ENCODE data around the gene CSF1R.
A peak's percentile ranks its signal among the peaks of the same experiment; 100 is the strongest.

The CSF1R gene

GRCh38 chr5:150129454-150129812 lies 43.1 kb upstream of the CSF1R start:
- DNase-seq (ENCODE audit: low spot score) (no peak), ATAC-seq (ENCODE audit: low read depth) (no peak)
- no peaks in the 10 kb centered on the region for H3K27me3 ChIP-seq (ENCODE audit: insufficient read depth, poor library complexity, severe bottlenecking)
- no peak for TF ChIP-seq CTCF (IDR thresholded peaks at IDR 0.05; ENCODE audit: poor library complexity, severe bottlenecking)
- H3K27ac ChIP-seq (ENCODE audit: poor library complexity, severe bottlenecking), result no peak overlapping the region
- H3K4me1 ChIP-seq (ENCODE audit: insufficient read depth, poor library complexity, severe bottlenecking), result no peaks in the 10 kb centered on the region
- H3K4me3 ChIP-seq (ENCODE audit: severe bottlenecking), result no peak overlapping the region
- no peaks in the 10 kb centered on the region for H3K36me3 ChIP-seq (ENCODE audit: low read depth)
- H3K9me3 ChIP-seq (ENCODE audit: severe bottlenecking), result no peaks in the 10 kb centered on the region

GRCh38 chr5:150126921-150127265 lies 40.5 kb upstream of the CSF1R start:
- H3K27me3 ChIP-seq (ENCODE audit: insufficient read depth, poor library complexity, severe bottlenecking), result no peaks in the 10 kb centered on the region
- H3K9me3 ChIP-seq (ENCODE audit: severe bottlenecking), result no peaks in the 10 kb centered on the region
- no peaks in the 10 kb centered on the region for H3K36me3 ChIP-seq (ENCODE audit: low read depth)
- ATAC-seq (ENCODE audit: low read depth) (no peak), DNase-seq (ENCODE audit: low spot score) (no peak)
- no peaks in the 10 kb centered on the region for H3K4me1 ChIP-seq (ENCODE audit: insufficient read depth, poor library complexity, severe bottlenecking)
- no peak overlapping the region for H3K27ac ChIP-seq (ENCODE audit: poor library complexity, severe bottlenecking)
- no peak overlapping the region for H3K4me3 ChIP-seq (ENCODE audit: severe bottlenecking)
- no peak for TF ChIP-seq CTCF (IDR thresholded peaks at IDR 0.05; ENCODE audit: poor library complexity, severe bottlenecking)

- H3K9me3 ChIP-seq (ENCODE audit: severe bottlenecking), result no peaks in the 10 kb centered on the region
- DNase-seq (ENCODE audit: low spot score) (peak; percentile 54), ATAC-seq (ENCODE audit: low read depth) (no peak)
- no peaks in the 10 kb centered on the region for H3K4me1 ChIP-seq (ENCODE audit: insufficient read depth, poor library complexity, severe bottlenecking)
- no peak for TF ChIP-seq CTCF (IDR thresholded peaks at IDR 0.05; ENCODE audit: poor library complexity, severe bottlenecking)
- no peaks in the 10 kb centered on the region for H3K27me3 ChIP-seq (ENCODE audit: insufficient read depth, poor library complexity, severe bottlenecking)
- H3K36me3 ChIP-seq (ENCODE audit: low read depth), result no peaks in the 10 kb centered on the region
- H3K4me3 ChIP-seq (ENCODE audit: severe bottlenecking), result no peak overlapping the region
- no peak overlapping the region for H3K27ac ChIP-seq (ENCODE audit: poor library complexity, severe bottlenecking)
Observed at GRCh38 chr5:150126199-150126920, 40.0 kb upstream of the CSF1R start.

GRCh38 chr5:150125334-150125733 lies 39.0 kb upstream of the CSF1R start:
- H3K4me3 ChIP-seq (ENCODE audit: severe bottlenecking), result no peak overlapping the region
- ATAC-seq (ENCODE audit: low read depth) (no peak), DNase-seq (ENCODE audit: low spot score) (no peak)
- no peaks in the 10 kb centered on the region for H3K4me1 ChIP-seq (ENCODE audit: insufficient read depth, poor library complexity, severe bottlenecking)
- TF ChIP-seq CTCF (IDR thresholded peaks at IDR 0.05; ENCODE audit: poor library complexity, severe bottlenecking), result no peak
- H3K27ac ChIP-seq (ENCODE audit: poor library complexity, severe bottlenecking), result no peak overlapping the region
- no peaks in the 10 kb centered on the region for H3K9me3 ChIP-seq (ENCODE audit: severe bottlenecking)
- no peaks in the 10 kb centered on the region for H3K36me3 ChIP-seq (ENCODE audit: low read depth)
- H3K27me3 ChIP-seq (ENCODE audit: insufficient read depth, poor library complexity, severe bottlenecking), result no peaks in the 10 kb centered on the region

GRCh38 chr5:150124596-150124995 lies 38.2 kb upstream of the CSF1R start:
- ATAC-seq (ENCODE audit: low read depth), result no peak

More at GRCh38 chr5:150124596-150124995, 38.2 kb upstream of the CSF1R start:
- Histone ChIP-seq H3K4me3 (ENCODE audit: severe bottlenecking) (no peak overlapping the region), H3K9me3 (ENCODE audit: severe bottlenecking) (no peaks in the 10 kb centered on the region), H3K27me3 (ENCODE audit: insufficient read depth, poor library complexity, severe bottlenecking) (no peaks in the 10 kb centered on the region), H3K36me3 (ENCODE audit: low read depth) (no peaks in the 10 kb centered on the region), H3K4me1 (ENCODE audit: insufficient read depth, poor library complexity, severe bottlenecking) (no peaks in the 10 kb centered on the region), H3K27ac (ENCODE audit: poor library complexity, severe bottlenecking) (no peak overlapping the region)
- no peak for DNase-seq (ENCODE audit: low spot score)
- TF ChIP-seq CTCF (IDR thresholded peaks at IDR 0.05; ENCODE audit: poor library complexity, severe bottlenecking), result no peak
